ENCODE measurements around the gene LRRC27.

GRCh38 chr10:132419538-132420468 lies 87.8 kb downstream of the LRRC27 start:
- TF ChIP-seq, protein P1, sequence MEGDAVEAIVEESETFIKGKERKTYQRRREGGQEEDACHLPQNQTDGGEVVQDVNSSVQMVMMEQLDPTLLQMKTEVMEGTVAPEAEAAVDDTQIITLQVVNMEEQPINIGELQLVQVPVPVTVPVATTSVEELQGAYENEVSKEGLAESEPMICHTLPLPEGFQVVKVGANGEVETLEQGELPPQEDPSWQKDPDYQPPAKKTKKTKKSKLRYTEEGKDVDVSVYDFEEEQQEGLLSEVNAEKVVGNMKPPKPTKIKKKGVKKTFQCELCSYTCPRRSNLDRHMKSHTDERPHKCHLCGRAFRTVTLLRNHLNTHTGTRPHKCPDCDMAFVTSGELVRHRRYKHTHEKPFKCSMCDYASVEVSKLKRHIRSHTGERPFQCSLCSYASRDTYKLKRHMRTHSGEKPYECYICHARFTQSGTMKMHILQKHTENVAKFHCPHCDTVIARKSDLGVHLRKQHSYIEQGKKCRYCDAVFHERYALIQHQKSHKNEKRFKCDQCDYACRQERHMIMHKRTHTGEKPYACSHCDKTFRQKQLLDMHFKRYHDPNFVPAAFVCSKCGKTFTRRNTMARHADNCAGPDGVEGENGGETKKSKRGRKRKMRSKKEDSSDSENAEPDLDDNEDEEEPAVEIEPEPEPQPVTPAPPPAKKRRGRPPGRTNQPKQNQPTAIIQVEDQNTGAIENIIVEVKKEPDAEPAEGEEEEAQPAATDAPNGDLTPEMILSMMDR (IDR thresholded peaks at IDR 0.05) = peak in 1 of 6 experiments; percentile 45
- TF ChIP-seq POLR2AphosphoS5 (IDR thresholded peaks at IDR 0.05) = no peak
- TF ChIP-seq POLR2A (IDR thresholded peaks at IDR 0.05) = no peak
